Smooth muscle cell (in vitro differentiated cells): ENCODE data around the gene LDLRAD4. TPM values are rescaled to one million over a fixed set of nuclear protein-coding genes. Genes with fewer than 3 reads are reported as not detected.

Source experiments
- DNase-seq: peaks from one replicate; lab custom pipeline; 2025; ENCODE audit not compliant: unreplicated experiment; lab: John Stamatoyannopoulos, UW
- H2AFZ ChIP-seq: fragments of 200-600 bp; sonication (generic); 2 replicates; pipeline ENCODE4 v1.6.0; 2016; ENCODE audit warnings: antibody characterized with exemption, low read depth, mild to moderate bottlenecking
- H3F3A ChIP-seq: fragments of 200-600 bp; sonication (generic); 2 replicates; pipeline ENCODE4 v1.6.0; 2017; ENCODE audit warnings: antibody characterized with exemption, low read depth
- H3K27ac ChIP-seq: fragments of 200-600 bp; sonication (generic); 2 replicates; pipeline ENCODE4 v1.5.1; 2016; ENCODE audit warnings: low read depth, mild to moderate bottlenecking
- H3K27me3 ChIP-seq: fragments of 200-600 bp; sonication (generic); 2 replicates; pipeline ENCODE4 v1.6.1; 2016; ENCODE audit warnings: low read depth, mild to moderate bottlenecking
- H3K36me3 ChIP-seq: fragments of 200-600 bp; sonication (generic); 2 replicates; pipeline ENCODE4 v1.5.1; 2016; ENCODE audit warnings: low read depth
- H3K4me1 ChIP-seq: fragments of 200-600 bp; sonication (generic); 2 replicates; pipeline ENCODE4 v1.5.1; 2016; ENCODE audit warnings: low read depth
- H3K4me2 ChIP-seq: fragments of 200-600 bp; sonication (generic); 2 replicates; pipeline ENCODE4 v1.6.0; 2016; ENCODE audit warnings: mild to moderate bottlenecking
- H3K4me3 ChIP-seq: fragments of 200-600 bp; sonication (generic); 2 replicates; pipeline ENCODE4 v1.5.1; 2016; ENCODE audit warnings: mild to moderate bottlenecking
- H3K79me2 ChIP-seq: fragments of 200-600 bp; sonication (generic); 2 replicates; pipeline ENCODE4 v1.6.0; 2016; ENCODE audit warnings: low read depth, mild to moderate bottlenecking
- H3K9ac ChIP-seq: fragments of 200-600 bp; sonication (generic); 2 replicates; pipeline ENCODE4 v1.6.0; 2016; ENCODE audit warnings: low read depth
- H3K9me3 ChIP-seq: fragments of 200-600 bp; sonication (generic); replicated peaks from 2 replicates; pipeline ENCODE4 v1.5.1; 2016; ENCODE audit warnings: low read depth
- H4K20me1 ChIP-seq: fragments of 200-600 bp; sonication (generic); 2 replicates; pipeline ENCODE4 v1.6.0; 2016; ENCODE audit warnings: low read depth
- WGBS: methylation state at CpG from one replicate; pipeline ENCODE4 v1.1.7; 2016; ENCODE audit warnings: low lambda C conversion rate; 5-methylcytosine and 5-hydroxymethylcytosine counted together
- polyA plus RNA-seq: library from polyadenylated mRNA; unstranded; fragments of >200 nt; fragmentation: Nextera tagmentation; extraction: Ambion mirVana; gene quantifications from 2 replicates; pipeline ENCODE4 v1.2.1, GENCODE V29; 2016
- total RNA-seq: library from RNA; depleted of rRNA; stranded (reverse); fragments of >200 nt; gene quantifications from 2 replicates; pipeline ENCODE4 v1.2.3, GENCODE V29; 2014
- TF ChIP-seq, protein P1 (sequence below): fragments of 200-600 bp; sonication (generic); IDR thresholded peaks from 2 replicates; pipeline ENCODE4 v1.5.1; 2017; ENCODE audit warnings: borderline replicate concordance, mild to moderate bottlenecking, antibody characterized with exemption; ENCODE audit not compliant: insufficient read depth, poor library complexity, severe bottlenecking

LDLRAD4 gene
- total and polyA plus RNA-seq, 2 experiments from 2014 or later, result 36.2 to 48.3 TPM

DNA sequence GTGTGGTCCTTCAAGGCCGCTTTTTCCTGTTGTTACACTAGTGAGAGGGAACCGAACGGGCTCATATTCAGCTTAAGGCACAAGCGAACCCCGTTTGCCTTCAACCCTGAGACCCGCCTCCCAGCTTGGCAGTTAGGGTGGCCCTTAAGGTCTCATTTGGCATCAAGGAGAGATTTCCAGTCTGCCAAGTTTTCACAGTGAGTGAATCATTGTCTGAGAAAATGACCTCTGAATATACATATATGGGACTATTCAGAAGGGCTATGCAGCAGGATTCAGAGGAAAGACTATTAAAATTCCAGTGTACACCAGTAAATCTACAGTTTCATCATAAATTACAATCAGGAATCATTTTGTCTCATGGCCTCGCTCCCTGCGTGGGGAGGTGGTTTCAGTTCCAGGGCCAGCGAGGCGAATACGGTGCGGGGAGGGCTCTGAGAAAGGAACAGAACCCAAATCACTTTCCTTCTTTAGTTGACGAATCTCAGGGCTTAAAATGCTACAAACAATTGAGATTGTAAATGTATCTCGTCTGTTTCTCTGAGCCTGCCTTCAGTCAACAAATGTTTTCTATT is 276.4 kb downstream of the LDLRAD4 start:
- DNase-seq, result no peak
- Histone ChIP-seq H3K9me3 (no peaks in the 10 kb centered on the region), H3K36me3 (no peaks in the 10 kb centered on the region), H3K4me3 (peak overlapping the region; percentile 8), H3K79me2 (no peaks in the 10 kb centered on the region), H3K9ac (peak overlapping the region; percentile 59), H3F3A (peaks cover 19% of the 10 kb centered on the region), H4K20me1 (no peaks in the 10 kb centered on the region), H3K27me3 (no peaks in the 10 kb centered on the region), H2AFZ (peak overlapping the region; percentile 9), H3K27ac (peak overlapping the region; percentile 87), H3K4me2 (peak overlapping the region; percentile 78), H3K4me1 (peaks cover 15% of the 10 kb centered on the region)
- WGBS, result 53% methylated on average over 14 of the region's 14 CpGs
- TF ChIP-seq, protein P1, sequence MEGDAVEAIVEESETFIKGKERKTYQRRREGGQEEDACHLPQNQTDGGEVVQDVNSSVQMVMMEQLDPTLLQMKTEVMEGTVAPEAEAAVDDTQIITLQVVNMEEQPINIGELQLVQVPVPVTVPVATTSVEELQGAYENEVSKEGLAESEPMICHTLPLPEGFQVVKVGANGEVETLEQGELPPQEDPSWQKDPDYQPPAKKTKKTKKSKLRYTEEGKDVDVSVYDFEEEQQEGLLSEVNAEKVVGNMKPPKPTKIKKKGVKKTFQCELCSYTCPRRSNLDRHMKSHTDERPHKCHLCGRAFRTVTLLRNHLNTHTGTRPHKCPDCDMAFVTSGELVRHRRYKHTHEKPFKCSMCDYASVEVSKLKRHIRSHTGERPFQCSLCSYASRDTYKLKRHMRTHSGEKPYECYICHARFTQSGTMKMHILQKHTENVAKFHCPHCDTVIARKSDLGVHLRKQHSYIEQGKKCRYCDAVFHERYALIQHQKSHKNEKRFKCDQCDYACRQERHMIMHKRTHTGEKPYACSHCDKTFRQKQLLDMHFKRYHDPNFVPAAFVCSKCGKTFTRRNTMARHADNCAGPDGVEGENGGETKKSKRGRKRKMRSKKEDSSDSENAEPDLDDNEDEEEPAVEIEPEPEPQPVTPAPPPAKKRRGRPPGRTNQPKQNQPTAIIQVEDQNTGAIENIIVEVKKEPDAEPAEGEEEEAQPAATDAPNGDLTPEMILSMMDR, result no peak

GRCh38 chr18:13495961-13496360 is 277.4 kb downstream of the LDLRAD4 start:
- Histone ChIP-seq H2AFZ (no peak overlapping the region), H3K4me1 (peaks cover 23% of the 10 kb centered on the region), H3K27me3 (no peaks in the 10 kb centered on the region), H4K20me1 (no peaks in the 10 kb centered on the region), H3K27ac (peak overlapping the region; percentile 87), H3F3A (peaks cover 22% of the 10 kb centered on the region), H3K79me2 (no peaks in the 10 kb centered on the region), H3K4me3 (no peak overlapping the region), H3K9me3 (no peaks in the 10 kb centered on the region), H3K36me3 (no peaks in the 10 kb centered on the region), H3K9ac (peak overlapping the region; percentile 59), H3K4me2 (peak overlapping the region; percentile 78)
- DNase-seq, result no peak
- TF ChIP-seq, protein P1, result no peak
- WGBS, result 86% methylated on average over 8 of the region's 8 CpGs

GRCh38 chr18:13496691-13497281 is 278.2 kb downstream of the LDLRAD4 start:
- H3K4me2 ChIP-seq, result peak overlapping the region; percentile 12
- H3K9ac ChIP-seq, result no peak overlapping the region
- TF ChIP-seq, protein P1, result no peak
- WGBS, result 58% methylated on average over 4 of the region's 4 CpGs
- H3K27ac ChIP-seq, result peak overlapping the region; percentile 87
- H3K27me3 ChIP-seq, result no peaks in the 10 kb centered on the region
- H3F3A ChIP-seq, result peaks cover 22% of the 10 kb centered on the region
- DNase-seq, result no peak
- H4K20me1 ChIP-seq, result no peaks in the 10 kb centered on the region
- peaks cover 29% of the 10 kb centered on the region for H3K4me1 ChIP-seq
- no peaks in the 10 kb centered on the region for H3K79me2 ChIP-seq
- no peak overlapping the region for H2AFZ ChIP-seq
- H3K9me3 ChIP-seq, result no peaks in the 10 kb centered on the region
- H3K36me3 ChIP-seq, result no peaks in the 10 kb centered on the region
- H3K4me3 ChIP-seq, result no peak overlapping the region

DNA sequence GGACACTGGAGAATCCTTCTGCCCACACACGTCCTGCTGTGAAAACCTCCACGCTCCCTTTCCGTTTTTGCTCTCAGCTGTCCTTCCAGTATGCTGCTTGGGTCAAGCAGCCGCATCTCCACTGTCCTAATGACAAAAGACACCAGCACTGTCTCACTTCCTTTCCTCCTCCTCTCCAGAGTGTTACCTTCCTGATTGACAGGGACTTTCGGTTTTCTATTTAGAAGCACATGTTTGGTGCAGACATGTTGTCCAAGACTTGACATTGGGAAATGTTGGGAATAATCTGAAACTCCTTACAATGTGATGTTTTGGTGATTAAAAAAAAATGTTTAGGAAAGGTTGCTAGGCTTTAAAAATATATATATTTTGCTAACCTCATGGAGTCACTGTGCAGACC is 281.2 kb downstream of the LDLRAD4 start:
- WGBS, result 87% methylated on average over 5 of the region's 5 CpGs
- DNase-seq, result no peak
- peak overlapping the region; percentile 96 for H3K9ac ChIP-seq
- H3K4me1 ChIP-seq, result peaks cover 29% of the 10 kb centered on the region
- TF ChIP-seq, protein P1, result no peak
- no peaks in the 10 kb centered on the region for H4K20me1 ChIP-seq
- no peak overlapping the region for H2AFZ ChIP-seq
- H3K79me2 ChIP-seq, result no peaks in the 10 kb centered on the region
- H3K27ac ChIP-seq, result peak overlapping the region; percentile 98
- H3K4me2 ChIP-seq, result peak overlapping the region; percentile 81
- no peaks in the 10 kb centered on the region for H3K36me3 ChIP-seq
- H3F3A ChIP-seq, result peaks cover 22% of the 10 kb centered on the region
- peak overlapping the region; percentile 30 for H3K4me3 ChIP-seq
- H3K27me3 ChIP-seq, result no peaks in the 10 kb centered on the region
- no peaks in the 10 kb centered on the region for H3K9me3 ChIP-seq
